GM18867 (cell line): ENCODE measurements around the gene TBPL2.

Source experiments
- ATAC-seq: cut with Tn5 transposase; IDR thresholded peaks from one replicate; pipeline ENCODE4 v1.9.1; 2021; ENCODE audit warnings: mild to moderate bottlenecking, moderate library complexity; ENCODE audit not compliant: unreplicated experiment

The TBPL2 gene

DNA sequence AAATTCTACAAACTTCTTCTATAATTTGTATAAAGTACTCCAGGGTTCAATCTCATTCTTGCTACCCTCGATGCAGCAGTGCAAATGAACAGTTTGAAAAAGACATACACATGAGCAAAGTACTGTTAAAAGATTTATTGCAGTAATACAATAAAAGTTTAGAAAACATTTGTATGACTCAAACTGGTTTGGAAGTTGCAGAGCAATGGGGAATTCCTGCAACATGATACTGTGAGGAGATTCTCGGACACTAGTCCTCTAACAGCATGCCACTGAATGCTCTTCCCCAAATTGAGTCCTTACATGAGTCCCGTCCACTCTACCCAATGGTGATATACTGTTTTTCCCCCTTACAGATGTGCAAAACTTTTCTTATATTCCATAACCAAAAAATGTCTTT is 74.1 kb downstream of the TBPL2 start:
- no peak for ATAC-seq
